Right lung (tissue), 5 donors: Measurements from ENCODE around the gene ELP4. TPM values are rescaled to one million over a fixed set of nuclear protein-coding genes. Genes with fewer than 3 reads are reported as not detected.
"Not testable (repeated sequence)": the region's sequence is repeated elsewhere in the genome, so short reads cannot be mapped to it uniquely, and the experiment has no call there.

Experiments used
- DNase-seq, 2 donors: peaks; one replicate each; pipeline ENCODE4 v3.0.0-alpha.2; 2013
- polyA plus RNA-seq, 5 donors: library from polyadenylated mRNA; unstranded; fragments of 120-200 nt; gene quantifications; one replicate each; pipeline versions ENCODE4 v1.2.1 to v1.2.3, GENCODE V29; 2013; ENCODE audit warnings: inconsistent platforms in 1 of 5, low replicate concordance in 1 of 5; ENCODE audit not compliant: insufficient read length in 5 of 5, insufficient read depth in 1 of 5

ELP4 gene
- polyA plus RNA-seq, 5 donors: 18.5 to 28.1 (median 25.5) TPM

DNA sequence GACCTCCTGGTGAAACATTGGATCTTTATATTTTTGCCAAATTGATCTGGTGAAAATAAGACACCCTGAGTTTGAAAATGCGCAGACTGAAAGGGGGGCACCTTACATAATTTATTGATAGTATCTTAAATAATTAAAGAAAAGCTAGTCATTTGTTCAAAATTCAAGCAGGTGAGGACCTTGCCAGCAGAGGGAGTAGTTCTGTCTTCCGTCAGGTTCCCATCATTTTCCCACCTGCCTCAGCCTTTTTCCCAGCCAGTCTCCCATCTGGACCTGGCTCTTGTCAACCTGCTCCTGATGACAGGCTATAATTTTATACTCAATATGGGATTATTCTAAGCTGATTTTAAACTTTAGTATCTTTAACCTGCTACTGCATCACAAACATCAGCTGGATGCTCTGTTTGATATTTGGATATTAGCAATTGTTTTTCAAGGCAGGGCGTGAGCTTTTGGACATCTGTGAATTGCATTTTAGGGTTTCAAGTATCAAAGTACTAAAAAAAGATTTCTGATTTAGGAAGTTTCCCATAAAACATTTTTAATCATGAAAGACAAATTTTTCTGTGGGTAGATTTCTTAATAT is 132.0 kb downstream of the ELP4 start:
- DNase-seq: no peak

DNA sequence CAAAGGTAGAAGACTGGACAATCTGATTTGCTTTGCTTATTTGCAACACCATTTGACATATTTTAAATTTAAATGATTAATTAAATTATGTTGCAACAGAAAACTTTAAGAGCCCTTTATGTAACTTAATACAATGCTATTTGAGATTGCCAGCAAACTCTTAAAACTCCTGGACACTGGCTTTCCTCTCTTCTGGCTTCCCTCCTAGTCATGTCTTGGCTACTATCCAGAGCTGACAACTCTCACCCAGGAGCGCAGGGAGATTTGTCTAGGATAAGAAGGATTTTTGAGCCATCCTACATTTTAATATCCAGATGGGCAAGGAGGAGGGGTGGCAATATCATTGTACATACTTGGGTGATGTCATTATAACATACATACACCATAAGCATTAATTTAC is 134.3 kb downstream of the ELP4 start:
- DNase-seq: no peak

DNA sequence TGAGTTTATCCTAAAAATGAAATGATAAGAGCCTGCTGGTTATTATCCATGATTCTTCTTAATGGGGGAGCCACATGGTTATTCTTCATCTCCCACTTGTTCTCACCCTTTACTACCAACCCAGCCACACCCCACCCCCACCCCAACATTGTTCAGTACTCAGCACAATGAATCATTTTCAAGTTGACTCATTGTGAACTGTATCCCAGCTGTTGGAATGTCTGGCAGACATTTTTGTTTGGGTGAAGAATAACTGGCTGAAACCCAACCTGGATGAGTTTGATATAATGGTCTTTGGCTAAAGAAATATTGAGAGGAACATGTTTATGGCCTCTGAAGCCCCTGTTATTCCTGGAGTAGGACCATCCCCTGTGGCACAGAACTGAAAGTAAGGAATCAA is 136.2 kb downstream of the ELP4 start:
- DNase-seq: no peak

DNA sequence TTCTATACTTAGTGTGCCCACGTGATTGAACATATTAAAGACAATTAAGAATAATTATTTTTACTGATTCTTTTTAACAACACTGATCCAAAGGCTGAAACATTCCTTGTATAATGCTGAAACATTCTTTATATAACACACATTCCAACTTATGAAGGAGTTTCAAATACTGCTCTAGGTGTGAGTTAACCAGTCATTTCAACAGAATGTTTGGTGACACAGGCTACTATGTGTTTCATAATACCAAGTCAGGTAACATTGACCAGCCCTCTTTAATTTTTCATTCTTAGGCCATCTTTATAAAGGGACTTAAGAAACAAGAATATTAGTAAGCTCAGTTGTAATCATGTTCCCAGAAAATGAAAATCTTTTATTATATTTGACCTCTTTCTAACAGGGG is 136.6 kb downstream of the ELP4 start:
- no peak for DNase-seq

DNA sequence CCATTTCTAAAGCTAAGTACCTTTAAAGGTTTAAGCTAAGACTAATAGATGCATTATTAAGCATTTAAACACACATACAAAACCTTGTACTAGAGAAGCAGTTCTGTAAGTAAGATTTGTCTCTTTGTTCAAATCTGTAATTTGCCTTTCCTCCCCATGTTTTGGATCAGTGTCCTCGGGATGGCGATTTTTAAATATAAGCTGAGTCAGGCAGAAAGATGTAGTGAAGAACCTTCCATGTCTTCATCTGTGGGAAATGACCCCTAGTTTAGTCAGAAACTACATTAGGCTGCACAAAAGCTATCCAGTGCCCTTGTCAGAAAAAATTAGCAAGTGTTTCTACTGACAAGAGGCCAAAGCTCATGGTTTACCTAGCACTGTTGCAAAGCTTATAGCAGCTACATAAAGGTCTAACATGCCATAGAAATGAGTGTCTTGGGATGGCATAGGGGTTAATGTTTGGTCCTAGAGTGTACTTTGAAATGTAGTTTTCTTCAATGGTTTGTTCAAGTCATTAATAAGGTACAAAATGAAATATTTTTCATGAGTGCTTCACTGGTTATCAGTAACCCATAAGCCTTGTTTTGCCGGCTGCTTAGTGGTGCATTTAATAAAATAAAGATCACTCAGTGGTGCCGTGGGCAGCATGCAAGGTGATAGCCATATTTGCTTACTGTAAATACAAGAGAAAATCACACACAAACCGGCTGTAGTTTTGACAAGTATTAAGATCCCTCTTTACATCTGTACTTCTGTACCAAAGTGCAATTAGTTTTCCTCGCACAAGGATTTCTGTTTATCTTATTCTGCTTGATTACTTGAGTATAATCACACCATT is 139.8 kb downstream of the ELP4 start:
- no peak for DNase-seq

DNA sequence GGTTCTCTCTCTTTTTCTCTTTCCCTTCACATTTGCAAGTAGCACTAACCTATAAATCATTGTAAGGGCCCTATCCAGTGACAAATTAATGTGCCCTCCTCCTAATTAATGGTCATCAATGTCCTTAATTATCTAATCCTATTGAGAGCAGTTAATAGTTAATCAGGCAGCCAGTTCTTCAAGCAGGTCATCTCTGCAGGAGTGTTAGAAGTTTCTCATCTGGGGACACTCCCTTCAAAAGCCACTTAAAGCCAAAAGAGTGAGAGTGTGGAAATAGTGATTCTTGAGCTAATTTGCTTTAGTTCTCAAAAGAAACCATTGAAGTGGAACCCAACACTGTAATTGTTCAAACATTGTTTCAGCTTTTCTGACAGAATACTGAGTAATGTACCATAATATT is 141.6 kb downstream of the ELP4 start:
- no peak for DNase-seq

DNA sequence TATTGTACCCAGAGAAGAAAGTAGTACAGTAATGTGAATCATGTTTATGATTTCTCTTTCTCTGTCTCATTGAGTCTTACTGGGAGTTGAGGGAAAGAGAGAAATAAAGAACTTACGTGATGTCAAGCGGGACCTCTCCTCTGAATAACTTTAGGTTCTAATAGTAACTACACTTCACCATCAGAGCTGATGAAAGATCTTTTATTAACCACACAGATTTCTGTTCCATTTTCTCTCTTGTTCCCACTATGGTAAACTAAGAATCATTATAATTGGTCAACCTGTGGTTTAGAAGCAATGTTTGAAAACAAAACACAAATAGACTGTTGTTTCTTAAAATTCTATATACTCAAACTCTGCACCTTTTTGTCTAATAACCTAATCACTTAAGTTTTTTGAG is 142.3 kb downstream of the ELP4 start:
- no peak for DNase-seq

DNA sequence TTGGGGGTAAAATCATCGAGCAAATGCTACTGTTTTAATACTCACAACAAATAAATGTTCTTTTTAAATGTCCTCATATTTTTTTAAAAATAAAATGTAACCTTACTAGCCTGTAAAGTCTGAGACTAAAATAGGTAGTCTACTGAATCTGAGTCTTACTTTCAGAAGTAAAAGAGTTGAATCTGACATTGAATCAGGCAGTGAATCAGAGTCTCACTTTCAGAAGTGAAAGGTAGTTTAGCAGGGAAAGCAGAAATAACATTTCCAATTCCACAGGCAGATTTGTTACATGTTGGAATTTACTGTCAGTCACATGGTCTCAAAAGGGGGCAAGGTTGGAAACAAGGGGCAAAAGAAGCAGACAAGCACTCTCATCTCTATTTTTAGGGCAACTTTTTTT is 143.0 kb downstream of the ELP4 start:
- no peak for DNase-seq

DNA sequence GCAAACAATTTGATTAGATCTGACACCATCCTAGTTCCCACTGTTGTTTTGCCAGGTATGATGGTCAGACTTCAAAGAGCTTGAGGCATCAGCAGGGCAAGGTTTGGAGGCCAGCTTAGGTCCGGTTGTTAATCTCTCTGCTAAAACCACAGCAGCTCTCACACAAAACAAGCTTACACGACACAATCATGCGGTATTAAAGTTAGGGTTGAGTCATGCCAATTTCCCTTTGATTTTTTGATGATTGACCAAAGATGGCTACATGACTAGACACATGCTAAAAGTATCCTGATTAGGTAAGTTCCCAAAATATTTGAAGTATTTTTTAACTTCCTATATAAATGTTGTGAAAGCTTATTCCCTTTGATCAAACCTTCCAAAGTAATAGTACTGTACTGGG is 145.9 kb downstream of the ELP4 start:
- DNase-seq: no peak

DNA sequence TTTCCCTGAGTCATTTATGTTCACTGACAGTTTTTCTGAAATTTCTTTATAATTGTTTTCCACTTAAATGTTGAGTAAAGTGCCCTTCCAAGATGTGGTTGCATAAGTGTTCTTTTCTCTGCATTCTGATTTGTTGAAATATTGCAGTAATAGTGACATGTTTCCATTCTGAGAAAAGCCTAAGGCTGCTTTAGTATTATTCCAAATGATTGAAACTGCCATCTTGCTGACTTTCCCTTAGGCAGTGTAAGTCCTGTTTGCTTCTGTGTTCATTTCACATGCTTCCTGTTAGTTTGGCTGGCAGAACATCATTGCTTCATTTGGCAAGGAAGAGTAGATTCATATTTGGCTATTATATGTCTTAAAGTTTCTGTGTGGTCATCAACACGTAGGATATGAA is 146.5 kb downstream of the ELP4 start:
- no peak for DNase-seq

DNA sequence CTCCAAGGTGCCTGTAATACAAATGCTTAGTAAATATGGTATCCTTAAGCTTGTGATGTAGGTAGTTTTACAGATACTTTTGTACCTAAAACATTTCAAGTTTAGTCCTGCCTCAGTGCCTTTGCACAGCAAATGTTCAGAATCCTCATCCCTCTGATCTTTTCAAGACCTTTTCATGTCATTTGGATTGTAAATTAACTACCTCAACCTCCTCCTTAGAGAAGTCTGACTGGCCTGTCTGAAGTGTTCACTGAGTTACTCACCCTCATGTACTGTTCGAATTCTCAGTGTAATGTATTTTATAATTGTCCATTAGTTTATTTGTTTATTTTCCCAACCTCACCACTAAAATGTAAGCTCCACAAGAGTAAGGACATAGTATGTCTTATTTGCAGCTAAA is 147.5 kb downstream of the ELP4 start:
- no peak for DNase-seq

DNA sequence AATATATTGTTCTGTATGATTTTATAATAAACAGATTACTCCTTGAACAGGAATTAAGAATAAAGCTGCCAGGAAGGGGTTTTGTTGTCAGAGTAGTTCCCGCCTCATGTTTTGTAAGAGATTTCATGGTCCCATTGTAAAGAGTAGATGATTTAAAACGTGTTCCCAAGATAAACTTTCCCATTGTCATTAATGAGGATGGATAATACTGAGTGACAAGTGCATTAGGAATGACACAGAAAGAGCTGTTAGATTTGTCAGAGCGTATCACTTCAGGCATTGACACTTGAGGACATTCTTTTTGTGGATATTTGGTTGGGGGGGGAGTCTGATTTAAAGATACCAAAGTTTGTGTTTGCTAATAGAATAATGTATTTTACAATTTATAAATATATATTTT is 154.6 kb downstream of the ELP4 start:
- no peak for DNase-seq

DNA sequence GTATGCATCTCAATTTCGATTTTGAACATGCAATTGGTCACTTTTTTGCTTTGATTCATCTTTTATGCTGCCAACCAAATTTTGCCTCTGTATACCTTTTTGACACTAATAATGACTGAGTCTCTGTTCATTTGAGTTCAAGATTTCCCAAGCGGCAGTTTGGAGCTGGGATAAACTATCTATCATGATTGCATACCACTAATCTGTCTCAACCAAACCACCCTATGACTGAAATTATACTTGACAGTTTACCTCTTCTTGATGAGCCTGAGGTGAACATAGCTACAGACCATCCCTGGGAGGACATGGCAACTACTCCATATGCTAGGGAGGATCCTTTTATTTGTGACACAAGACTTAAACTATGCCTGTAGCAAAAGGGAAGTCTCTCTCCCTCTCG is 155.4 kb downstream of the ELP4 start:
- DNase-seq: no peak

DNA sequence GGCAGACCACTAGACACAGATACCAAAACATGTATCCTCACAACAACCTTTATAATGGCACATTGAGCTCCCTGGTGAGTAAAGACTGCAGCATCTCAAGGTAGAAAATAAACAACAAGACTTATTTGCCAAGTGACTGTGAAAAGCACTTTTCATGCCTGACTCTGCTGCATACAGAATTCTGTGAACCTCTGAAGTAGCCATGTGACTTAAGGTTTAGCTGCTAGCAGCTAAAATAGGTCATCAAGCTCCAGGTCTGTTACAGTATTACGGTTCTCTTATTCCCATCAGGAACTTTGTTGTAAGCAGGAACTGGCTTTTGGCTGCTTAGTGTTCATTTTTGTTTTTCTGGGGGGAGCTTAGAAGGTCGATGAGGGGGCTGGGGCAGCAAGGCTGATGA is 162.1 kb downstream of the ELP4 start:
- DNase-seq: no peak

DNA sequence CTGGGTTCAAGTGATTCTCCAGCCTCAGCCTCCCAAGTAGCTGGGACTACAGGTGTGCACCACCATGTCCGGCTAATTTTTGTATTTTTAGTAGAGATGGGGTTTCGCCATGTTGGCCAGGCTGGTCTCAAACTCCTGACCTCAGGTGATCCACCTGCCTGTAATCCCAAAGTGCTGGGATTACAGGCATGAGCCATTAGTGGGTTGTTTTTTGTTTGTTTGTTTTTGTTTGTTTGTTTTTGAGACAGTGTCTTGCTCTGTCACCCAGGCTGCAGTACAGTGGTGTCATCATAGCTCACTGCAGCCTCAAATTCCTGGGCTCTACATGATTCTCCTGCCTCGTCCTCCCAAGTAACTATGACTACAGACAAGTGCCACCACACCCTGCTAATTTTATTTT is 163.5 kb downstream of the ELP4 start:
- not testable (repeated sequence) for DNase-seq

DNA sequence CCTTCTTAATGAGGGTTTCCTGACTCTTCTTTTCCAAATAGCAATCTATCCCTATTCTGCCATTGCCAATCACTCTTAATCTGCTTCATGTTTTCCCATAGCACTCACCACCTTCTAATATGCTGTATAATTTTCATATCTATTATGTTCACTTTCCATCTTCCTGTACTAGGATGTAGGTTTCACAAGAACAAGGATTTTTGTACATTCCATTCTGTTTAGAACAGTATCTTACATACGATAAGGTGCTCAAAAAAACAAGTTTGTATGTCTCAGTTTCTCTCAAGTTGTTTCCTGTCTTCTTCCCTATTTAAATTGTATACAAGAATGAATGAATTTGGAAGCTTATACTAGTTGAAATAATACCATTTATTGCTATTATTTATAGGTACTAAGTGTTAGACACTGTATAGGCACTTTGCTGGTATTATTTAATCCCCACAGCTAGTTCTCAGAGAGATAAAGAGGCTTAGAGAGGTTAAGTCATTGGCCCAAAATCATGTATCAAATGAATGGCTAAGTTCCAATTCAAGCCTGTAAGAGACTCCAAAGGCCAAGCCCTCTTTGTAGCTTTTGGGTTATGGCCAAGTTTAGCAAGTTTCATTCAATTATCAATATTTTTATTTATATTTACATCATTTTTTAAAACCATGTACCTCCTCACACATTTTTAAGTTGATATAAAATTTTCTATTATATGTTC is 166.9 kb downstream of the ELP4 start:
- no peak for DNase-seq

DNA sequence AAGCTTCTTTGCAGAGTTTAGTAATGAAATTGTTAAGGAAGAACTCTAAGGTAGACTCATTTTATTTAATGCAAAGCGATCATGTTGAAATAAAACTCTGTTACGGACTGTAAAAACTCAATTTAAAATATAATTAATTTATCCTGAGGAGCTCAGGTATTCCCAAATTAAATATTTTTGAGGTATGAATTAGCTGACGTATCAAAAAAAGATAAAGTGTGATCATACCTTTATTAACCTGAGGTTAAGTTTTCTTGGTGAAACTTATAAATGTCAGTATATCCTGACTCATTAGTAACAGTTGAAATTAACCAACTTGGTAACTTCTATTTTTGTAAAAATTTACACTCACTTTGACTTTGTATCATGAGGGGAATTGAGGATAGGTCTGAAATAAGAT is 171.2 kb downstream of the ELP4 start:
- no peak for DNase-seq

DNA sequence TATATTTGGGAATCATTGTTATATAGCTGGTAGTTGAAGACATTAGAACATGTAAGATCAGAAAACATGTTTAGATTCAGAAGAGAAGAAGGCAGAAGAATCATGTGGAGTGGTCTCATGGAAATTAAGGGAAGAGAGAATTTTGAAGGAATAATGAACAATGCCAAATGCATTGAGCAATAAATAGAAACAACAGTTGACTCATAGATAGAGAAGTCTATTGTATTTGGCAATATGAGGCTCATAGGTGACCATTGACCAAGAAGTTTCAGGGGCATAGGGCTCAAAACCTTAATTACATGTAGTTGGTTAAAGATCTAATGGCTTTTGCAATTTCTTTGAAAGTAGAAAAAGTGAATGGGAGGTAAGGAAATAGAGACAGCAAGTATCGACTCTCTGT is 177.7 kb downstream of the ELP4 start:
- no peak for DNase-seq

DNA sequence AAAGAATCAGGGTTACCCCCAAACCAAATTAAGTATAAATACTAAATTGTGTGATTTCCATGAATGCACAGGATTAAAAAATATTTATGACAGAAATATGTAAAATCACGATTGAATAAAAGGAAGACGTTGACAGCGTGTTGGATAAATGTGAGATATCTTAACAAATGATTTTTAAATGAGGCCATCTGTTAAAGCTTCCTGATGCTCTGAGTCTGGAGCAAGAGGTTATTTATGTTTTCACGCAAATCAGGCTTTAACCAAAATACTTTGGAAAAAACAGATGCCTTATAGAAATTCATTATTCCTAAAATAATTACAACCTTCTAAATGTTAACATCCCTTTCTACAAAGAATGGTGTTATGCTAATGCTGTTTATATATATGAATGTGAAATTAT is 178.3 kb downstream of the ELP4 start:
- DNase-seq: no peak

DNA sequence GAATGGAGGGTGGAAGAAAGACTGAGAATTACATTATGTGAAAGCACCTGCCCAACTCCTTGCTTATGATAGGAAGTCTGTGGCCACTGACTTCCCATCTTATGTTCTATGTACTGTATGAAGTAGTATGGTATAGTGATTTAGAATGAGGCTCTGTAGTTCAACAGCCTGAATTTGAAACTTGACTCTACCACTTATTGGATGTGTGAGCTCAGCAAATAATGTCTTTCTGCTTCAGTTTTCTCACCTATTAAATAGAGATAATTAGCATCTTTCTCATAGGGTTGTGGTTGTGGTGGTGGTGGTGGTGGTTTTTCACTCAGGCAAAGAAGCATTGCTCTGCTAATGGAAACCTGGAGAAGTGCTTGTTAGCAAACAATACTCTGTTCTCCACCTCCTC is 180.0 kb downstream of the ELP4 start:
- no peak for DNase-seq

DNA sequence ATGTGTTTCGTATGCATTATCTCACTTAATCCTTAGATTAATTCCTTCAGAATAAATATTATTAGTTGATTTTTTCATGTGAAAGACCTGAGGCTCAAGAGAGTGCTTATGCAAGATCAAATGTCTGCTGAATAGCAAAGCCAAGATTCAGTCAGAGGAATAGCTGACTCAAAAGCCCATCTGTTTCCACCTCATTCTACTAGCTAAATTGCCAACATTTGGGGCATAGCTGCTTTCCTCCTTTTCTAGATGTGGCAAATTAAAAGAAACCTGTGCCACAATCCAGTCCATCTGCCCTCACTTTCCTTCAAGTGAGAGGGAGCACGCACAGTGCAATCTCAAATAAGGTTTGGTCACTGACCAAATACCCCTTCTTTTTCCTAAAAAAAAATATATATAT is 180.5 kb downstream of the ELP4 start:
- no peak for DNase-seq

DNA sequence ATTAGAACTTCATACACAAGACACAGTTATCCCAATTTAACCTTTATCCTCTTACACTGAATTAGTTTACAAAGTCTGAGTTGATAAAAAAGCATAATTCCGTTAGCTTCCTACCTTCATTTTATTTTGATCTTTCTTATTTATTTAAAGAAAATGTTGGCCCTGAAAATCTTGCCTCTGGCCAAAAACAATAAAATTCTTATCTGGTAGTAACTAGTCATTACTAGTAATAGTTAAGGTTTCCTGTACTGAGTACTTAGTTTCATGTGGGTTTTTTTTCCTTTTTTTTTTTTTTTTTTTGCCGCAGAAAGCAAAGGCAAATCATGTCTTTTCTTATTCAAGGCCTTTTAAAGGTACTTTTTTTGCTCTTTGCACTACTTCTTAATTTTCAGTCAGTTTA is 180.9 kb downstream of the ELP4 start:
- no peak for DNase-seq

DNA sequence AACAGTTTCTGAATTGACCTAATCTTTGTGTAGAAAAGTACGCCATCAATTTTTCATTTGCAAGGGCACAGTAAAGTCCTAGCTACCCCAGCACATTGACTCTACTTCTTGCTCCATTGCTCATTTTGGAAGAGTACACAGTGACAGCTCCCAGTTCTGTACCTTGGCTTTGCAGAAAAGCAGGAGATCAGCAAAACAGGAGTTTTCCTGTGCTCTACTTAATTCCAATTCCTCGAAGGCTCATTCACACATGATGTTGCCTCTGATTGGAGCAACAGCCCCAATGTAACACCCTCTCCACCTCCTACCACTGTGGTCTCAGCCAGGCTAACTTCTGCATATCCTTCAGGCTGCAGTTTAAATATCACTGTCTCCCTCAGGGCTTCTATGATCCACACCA is 182.9 kb downstream of the ELP4 start:
- no peak for DNase-seq
